Transverse colon (tissue), 4 donors: ENCODE data around the gene LGALS1. TPM values are rescaled to one million over a fixed set of nuclear protein-coding genes. Genes with fewer than 3 reads are reported as not detected.

Experiments used
- DNase-seq: peaks from one replicate; pipeline ENCODE4 v3.0.0-alpha.2; 2019
- H3K27ac ChIP-seq, 4 donors: fragments of 200-600 bp; sonication (generic); 2 replicates each; pipeline ENCODE4 v1.5.1; 2016 to 2018; ENCODE audit warnings: inconsistent platforms in 4 of 4
- H3K27me3 ChIP-seq: fragments of 200-600 bp; sonication (generic); 2 replicates; pipeline ENCODE4 v1.5.1; 2017; ENCODE audit warnings: inconsistent platforms
- H3K36me3 ChIP-seq, 4 donors: fragments of 200-600 bp; sonication (generic); 2 replicates each; pipeline ENCODE4 v1.5.1; 2017 to 2019; ENCODE audit warnings: inconsistent platforms in 4 of 4
- H3K4me1 ChIP-seq, 4 donors: fragments of 200-600 bp; sonication (generic); 2 replicates each; pipeline ENCODE4 v1.5.1; 2017 to 2020; ENCODE audit warnings: inconsistent platforms in 4 of 4
- H3K4me3 ChIP-seq, 4 donors: fragments of 200-600 bp; sonication (generic); 1 replicate in 1 of 4; 2 replicates in 3 of 4; pipeline versions ENCODE4 v1.5.1 to v1.6.1; 2017 to 2019; ENCODE audit warnings: inconsistent platforms in 4 of 4
- H3K9me3 ChIP-seq, 2 donors: fragments of 200-600 bp; sonication (generic); 2 replicates each; pipeline ENCODE4 v1.5.1; 2017 to 2019; ENCODE audit warnings: inconsistent platforms in 2 of 2
- EP300 ChIP-seq: sonication (generic); formaldehyde crosslinking; IDR thresholded peaks from one replicate; pipeline ENCODE4 v1.6.1; 2017; ENCODE audit warnings: antibody characterized with exemption, low read depth
- POLR2A ChIP-seq: fragments of 450-650 bp; IDR thresholded peaks from one replicate; pipeline ENCODE4 v1.6.1; 2016; ENCODE audit warnings: antibody characterized with exemption, mild to moderate bottlenecking, moderate library complexity
- POLR2AphosphoS5 ChIP-seq, 3 donors: sonication (generic); formaldehyde crosslinking; IDR thresholded peaks; one replicate each; pipeline ENCODE4 v1.6.1; 2016; ENCODE audit warnings: antibody characterized with exemption in 3 of 3
- WGBS, 2 donors: methylation state at CpG; one replicate each; pipeline ENCODE4 v1.1.5; 2018; ENCODE audit warnings: low coverage in 1 of 2; 5-methylcytosine and 5-hydroxymethylcytosine counted together
- in situ Hi-C, 4 donors: fragments of 200-750 bp; cut with MboI; loops; one replicate each; pipeline versions ENCODE4 v1.15.0 to v1.15.1; 2017; ENCODE audit warnings: low sequenced_read_pairs in 3 of 4, low pct_ligation_motif_present in 1 of 4, low pct_unique_long_range_greater_than_20kb in 1 of 4
- intact Hi-C: fragments of 100-400 bp; cut with DNase I; formaldehyde crosslinking; loops from one replicate; pipeline ENCODE4 v1.15.1; 2023; ENCODE audit warnings: low total_unique reads
- total RNA-seq, 4 donors: library from RNA; depleted of rRNA; stranded (reverse); fragments of >200 nt; gene quantifications; one replicate each; pipeline ENCODE4 v1.1.0, GENCODE V29; 2016
- TF ChIP-seq, protein P1 (sequence below), 5 experiments: fragments of 200-600 bp in 3 of 5; fragments of 450-650 bp in 2 of 5; sonication (generic) in 3 of 5; IDR thresholded peaks; 1 replicate in 2 of 5; 2 replicates in 3 of 5; pipeline ENCODE4 v1.5.1; 2016 to 2017; ENCODE audit warnings: antibody characterized with exemption in 5 of 5, inconsistent platforms in 3 of 5, mild to moderate bottlenecking in 2 of 5, moderate library complexity in 1 of 5

Gene LGALS1
- total RNA-seq, 4 donors from 2014 or later: 196 to 558 (median 224) TPM

DNA sequence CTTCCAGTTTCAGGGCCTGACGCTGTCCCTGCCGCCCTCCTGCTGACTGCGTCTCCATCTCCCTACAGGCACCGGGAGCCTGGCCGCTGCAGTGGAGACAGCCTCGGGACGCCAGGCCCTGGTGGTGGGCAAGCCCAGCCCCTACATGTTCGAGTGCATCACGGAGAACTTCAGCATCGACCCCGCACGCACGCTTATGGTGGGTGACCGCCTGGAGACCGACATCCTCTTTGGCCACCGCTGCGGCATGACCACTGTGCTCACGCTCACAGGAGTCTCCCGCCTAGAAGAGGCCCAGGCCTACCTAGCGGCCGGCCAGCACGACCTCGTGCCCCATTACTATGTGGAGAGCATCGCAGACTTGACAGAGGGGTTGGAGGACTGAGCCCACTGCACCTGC lies 9.9 kb upstream of the LGALS1 start:
- DNase-seq: no peak
- Histone ChIP-seq H3K4me1 (peaks cover 12 to 55% (median 27%) of the 10 kb centered on the region in 4 donors), H3K9me3 (no peaks in the 10 kb centered on the region), H3K36me3 (peaks cover 0 to 12% (median 0%) of the 10 kb centered on the region in 4 donors), H3K27ac (peak overlapping the region in 2 of 4 donors; percentile 92 to 93), H3K27me3 (no peaks in the 10 kb centered on the region), H3K4me3 (no peak overlapping the region)
- 96% methylated on average over 24 of the region's 24 CpGs; no CpG with 5 or more reads in 1 of the 2 donors for WGBS, 2 donors
- in situ Hi-C loops (no loop called here), intact Hi-C loops (no loop called here)
- TF ChIP-seq, protein P1, sequence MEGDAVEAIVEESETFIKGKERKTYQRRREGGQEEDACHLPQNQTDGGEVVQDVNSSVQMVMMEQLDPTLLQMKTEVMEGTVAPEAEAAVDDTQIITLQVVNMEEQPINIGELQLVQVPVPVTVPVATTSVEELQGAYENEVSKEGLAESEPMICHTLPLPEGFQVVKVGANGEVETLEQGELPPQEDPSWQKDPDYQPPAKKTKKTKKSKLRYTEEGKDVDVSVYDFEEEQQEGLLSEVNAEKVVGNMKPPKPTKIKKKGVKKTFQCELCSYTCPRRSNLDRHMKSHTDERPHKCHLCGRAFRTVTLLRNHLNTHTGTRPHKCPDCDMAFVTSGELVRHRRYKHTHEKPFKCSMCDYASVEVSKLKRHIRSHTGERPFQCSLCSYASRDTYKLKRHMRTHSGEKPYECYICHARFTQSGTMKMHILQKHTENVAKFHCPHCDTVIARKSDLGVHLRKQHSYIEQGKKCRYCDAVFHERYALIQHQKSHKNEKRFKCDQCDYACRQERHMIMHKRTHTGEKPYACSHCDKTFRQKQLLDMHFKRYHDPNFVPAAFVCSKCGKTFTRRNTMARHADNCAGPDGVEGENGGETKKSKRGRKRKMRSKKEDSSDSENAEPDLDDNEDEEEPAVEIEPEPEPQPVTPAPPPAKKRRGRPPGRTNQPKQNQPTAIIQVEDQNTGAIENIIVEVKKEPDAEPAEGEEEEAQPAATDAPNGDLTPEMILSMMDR (IDR thresholded peaks at IDR 0.05): no peak
- TF ChIP-seq POLR2AphosphoS5 (IDR thresholded peaks at IDR 0.05) (no peak), EP300 (no peak), POLR2A (no peak)

DNA sequence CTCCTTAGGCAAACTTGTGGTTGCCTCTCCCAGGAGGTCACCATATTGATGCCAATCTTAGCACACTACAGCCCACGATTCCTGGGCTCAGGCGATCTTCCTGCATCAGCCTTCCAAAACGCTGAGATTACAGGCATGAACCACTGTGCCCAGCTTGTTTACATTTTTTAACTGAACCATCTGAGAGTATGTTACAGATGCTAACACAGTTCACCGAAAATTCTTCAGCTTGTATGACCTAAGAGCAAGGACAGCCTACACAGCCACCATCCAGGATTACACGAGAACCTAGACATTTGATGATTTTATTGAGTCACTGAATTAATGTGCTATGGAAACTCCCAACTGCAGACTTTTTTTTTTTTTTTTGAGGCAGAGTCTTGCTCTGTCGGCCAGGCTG lies 5.8 kb upstream of the LGALS1 start:
- Histone ChIP-seq H3K27ac (peak overlapping the region; percentile 35 to 55 (median 44)), H3K4me1 (peaks cover 17 to 41% (median 26%) of the 10 kb centered on the region in 4 donors), H3K4me3 (no peak overlapping the region), H3K36me3 (peaks cover 0 to 12% (median 0%) of the 10 kb centered on the region in 4 donors), H3K27me3 (no peaks in the 10 kb centered on the region), H3K9me3 (no peaks in the 10 kb centered on the region)
- DNase-seq: no peak
- intact Hi-C loops (no loop called here), in situ Hi-C loops (no loop called here)
- TF ChIP-seq POLR2A (no peak), POLR2AphosphoS5 (IDR thresholded peaks at IDR 0.05) (no peak), EP300 (no peak)
- TF ChIP-seq, protein P1 (IDR thresholded peaks at IDR 0.05): no peak
- whole genome bisulfite sequencing, 2 donors: 58% methylated on average over 6 of the region's 6 CpGs; no CpG with 5 or more reads in 1 of the 2 donors

DNA sequence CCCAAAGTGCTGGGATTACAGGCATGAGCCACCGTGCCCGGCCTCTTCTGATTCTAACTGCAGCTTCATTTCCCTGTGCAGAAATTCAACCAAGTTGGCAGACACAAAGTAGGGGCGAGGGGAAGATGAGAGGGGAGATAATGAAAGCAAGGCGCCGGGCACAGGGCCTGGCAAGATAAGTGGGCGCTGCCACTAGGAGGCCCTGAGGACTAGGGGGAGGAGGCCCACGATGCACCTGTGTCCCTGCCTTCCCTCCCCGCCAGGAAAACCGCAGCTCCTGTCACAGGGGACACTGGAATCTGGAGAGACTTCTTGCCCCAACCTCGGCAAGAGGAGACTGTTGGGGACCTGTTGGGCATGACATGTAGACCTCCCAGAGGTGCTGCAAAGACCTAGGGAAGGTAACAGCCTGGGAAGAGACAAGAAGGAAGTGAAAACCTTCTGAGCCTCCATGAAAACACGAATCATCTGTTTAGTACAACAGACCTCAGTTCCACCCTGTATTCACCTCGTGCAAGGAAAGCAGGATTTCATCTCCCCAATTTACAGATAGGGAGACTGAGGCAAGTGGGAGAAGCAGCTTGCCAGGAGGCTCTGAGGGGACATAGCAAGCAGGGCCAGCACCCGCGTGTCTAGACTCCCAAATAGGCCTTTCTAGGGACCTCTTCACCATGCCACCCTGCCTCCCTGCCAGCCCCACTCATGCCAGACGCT lies 3.1 kb upstream of the LGALS1 start:
- Histone ChIP-seq H3K27ac (peak overlapping the region; percentile 89 to 96 (median 94)), H3K27me3 (no peaks in the 10 kb centered on the region), H3K9me3 (no peaks in the 10 kb centered on the region), H3K4me1 (peaks cover 29 to 64% (median 46%) of the 10 kb centered on the region in 4 donors), H3K4me3 (no peak overlapping the region), H3K36me3 (no peaks in the 10 kb centered on the region)
- in situ Hi-C loops (no loop called here), intact Hi-C loops (no loop called here)
- DNase-seq: no peak
- no peak for TF ChIP-seq POLR2AphosphoS5 (IDR thresholded peaks at IDR 0.05)
- TF ChIP-seq EP300: no peak
- no peak for TF ChIP-seq POLR2A
- TF ChIP-seq, protein P1 (IDR thresholded peaks at IDR 0.05): peak in 1 of 5 experiments; percentile 14
- 61 to 80% methylated on average over 2 to 15 of the region's 15 CpGs for WGBS, 2 donors

DNA sequence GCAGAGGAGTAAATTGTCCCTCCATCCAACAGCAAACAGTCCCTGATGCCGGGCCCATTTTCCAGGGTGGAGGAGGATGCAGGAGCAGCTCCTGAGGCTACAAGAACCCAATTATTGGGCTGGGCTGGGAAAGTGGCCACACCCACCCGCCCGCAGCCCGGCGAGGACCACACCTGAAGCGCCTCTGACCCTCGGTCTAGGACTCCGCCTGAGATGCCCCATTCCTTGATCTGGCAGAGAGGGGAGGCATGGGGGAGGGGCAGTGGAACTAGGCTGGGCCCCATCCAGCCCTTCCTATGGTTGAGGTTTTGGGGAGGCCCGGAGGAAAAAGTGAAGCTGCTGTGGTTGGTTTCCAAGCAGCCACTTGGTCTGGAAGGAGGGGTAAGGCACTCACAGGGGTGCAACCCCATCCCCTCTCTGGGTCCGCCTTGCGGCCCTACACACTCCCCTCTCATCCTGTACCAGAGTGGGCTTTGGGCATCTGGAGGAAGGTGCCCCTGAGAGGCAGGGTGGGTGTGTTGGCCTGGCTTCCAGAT lies 2.4 kb upstream of the LGALS1 start:
- peak overlapping the region; percentile 89 to 96 (median 94) for H3K27ac ChIP-seq
- intact Hi-C loops: no loop called here
- DNase-seq: peak; percentile 49

More for the DNA sequence above, 2.4 kb upstream of the LGALS1 start:
- Histone ChIP-seq H3K27me3 (no peaks in the 10 kb centered on the region), H3K9me3 (no peaks in the 10 kb centered on the region), H3K4me3 (no peak overlapping the region), H3K4me1 (peaks cover 34 to 66% (median 51%) of the 10 kb centered on the region in 4 donors), H3K36me3 (no peaks in the 10 kb centered on the region)
- no peak for TF ChIP-seq POLR2AphosphoS5 (IDR thresholded peaks at IDR 0.05)
- no peak for TF ChIP-seq POLR2A
- TF ChIP-seq, protein P1 (IDR thresholded peaks at IDR 0.05): no peak
- no peak for TF ChIP-seq EP300
- WGBS, 2 donors: 55% methylated on average over 10 of the region's 11 CpGs; no CpG with 5 or more reads in 1 of the 2 donors
- in situ Hi-C loops: no loop called here
